Measurements from ENCODE around the gene HLA-DMB. TPM values are rescaled to one million over a fixed set of nuclear protein-coding genes. Genes with fewer than 3 reads are reported as not detected.
"Not testable (repeated sequence)": the region's sequence is repeated elsewhere in the genome, so short reads cannot be mapped to it uniquely, and the experiment has no call there.

Gene HLA-DMB
- total and polyA plus RNA-seq, 2 donors, result 8.9 to 16.4 TPM

DNA sequence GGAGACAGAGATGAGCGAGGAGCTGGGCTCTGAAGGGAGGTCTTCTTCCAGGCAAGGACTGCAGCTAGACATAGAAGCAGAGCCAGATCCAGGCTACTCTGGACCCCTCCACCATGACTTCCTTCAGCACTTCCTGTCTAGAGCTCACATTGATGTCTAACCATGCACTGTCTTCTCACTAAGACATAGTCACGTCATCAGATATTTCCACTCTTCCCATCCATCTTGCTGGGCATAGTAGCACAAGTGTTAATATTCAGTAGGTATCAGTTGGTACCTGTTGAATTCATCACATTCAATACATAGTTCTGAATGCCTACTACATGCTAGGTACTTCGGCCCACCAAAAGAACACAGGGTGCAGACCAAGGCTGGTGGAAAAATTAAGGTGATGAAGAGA is 9.2 kb upstream of the HLA-DMB start:
- H3K4me1 ChIP-seq (ENCODE audit: insufficient read depth), result peaks cover 3% of the 10 kb centered on the region
- no peak for DNase-seq (ENCODE audit: extremely low spot score)

DNA sequence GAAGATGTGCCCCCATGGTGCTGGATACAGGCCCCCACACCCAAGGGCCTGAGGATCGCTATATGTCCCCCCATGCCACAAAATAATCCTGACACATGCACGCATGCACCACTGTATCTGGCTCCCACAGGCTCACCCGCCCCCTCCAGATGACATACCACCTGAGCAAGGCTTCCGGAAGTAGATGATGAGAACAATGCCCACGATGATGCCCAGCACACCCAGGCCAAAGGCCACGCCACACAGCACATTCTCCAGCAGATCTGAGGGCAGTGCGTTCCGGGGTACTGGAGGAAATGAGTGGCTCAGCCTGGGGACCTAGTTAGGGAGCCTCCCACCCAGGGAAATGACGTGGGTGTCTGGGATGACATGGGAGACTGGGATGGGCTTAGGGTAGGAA is 8.3 kb upstream of the HLA-DMB start:
- 85% methylated on average over 9 of the region's 9 CpGs for WGBS

More for the DNA sequence above, 9.2 kb upstream of the HLA-DMB start:
- H3K36me3 ChIP-seq (ENCODE audit: insufficient read depth), result no peaks in the 10 kb centered on the region
- H3K27ac ChIP-seq (ENCODE audit: low read depth), result no peak overlapping the region
- no peak overlapping the region for H3K4me3 ChIP-seq (ENCODE audit: low read depth, low read length)
- WGBS, result 95% methylated on average over 3 of the region's 3 CpGs

DNA sequence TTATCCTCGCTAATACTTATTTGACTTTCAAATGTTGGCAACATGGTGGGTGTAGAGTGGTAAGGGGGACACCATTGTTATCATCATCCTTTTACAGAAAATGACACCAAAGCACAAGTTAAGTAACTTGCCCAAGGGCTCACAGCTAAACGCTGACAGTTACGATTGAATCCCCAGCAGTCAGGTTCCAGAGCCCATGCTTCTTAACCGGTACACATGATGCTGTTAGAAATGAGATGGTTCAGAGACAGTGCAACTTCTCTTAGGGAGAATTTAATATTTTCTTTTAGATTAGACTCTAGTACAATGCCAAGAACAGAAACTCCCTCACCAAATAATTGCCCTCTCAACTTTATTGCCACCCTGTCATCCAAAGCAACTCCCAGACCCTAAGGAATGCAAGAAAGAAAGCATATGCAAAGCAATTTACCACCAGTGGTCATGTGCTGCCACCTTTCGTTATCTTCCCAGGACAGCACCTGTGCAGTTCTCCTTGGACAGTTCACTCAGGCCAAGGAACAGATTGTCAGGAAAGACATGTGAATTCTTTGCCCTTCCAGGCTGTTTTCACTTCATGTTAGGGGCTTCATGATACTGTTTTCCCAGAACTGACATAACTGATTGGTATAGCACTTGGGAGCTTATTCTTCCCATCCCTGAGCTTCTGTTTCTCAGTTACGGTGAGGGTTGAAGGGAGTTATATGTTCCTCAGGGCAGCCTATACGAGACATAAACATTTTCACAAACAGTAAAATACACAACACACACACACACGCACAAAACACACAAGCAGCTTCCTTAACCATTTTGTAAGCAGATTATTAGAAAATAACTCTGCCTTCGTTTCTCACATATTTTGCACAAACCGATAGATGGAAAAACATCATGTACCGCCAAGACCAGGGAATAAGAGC is 7.0 kb upstream of the HLA-DMB start:
- Histone ChIP-seq H3K36me3 (ENCODE audit: insufficient read depth) (no peaks in the 10 kb centered on the region), H3K4me3 (ENCODE audit: low read depth, low read length) (no peak overlapping the region), H3K27ac (ENCODE audit: low read depth) (no peak overlapping the region), H3K4me1 (ENCODE audit: insufficient read depth) (peaks cover 2% of the 10 kb centered on the region)
- no peak for DNase-seq (ENCODE audit: extremely low spot score)
- WGBS, result 62% methylated on average over 11 of the region's 11 CpGs

More for the DNA sequence above, 8.3 kb upstream of the HLA-DMB start:
- Histone ChIP-seq H3K4me3 (ENCODE audit: low read depth, low read length) (no peak overlapping the region), H3K27ac (ENCODE audit: low read depth) (no peak overlapping the region), H3K36me3 (ENCODE audit: insufficient read depth) (no peaks in the 10 kb centered on the region), H3K4me1 (ENCODE audit: insufficient read depth) (peaks cover 3% of the 10 kb centered on the region)
- no peak for DNase-seq (ENCODE audit: extremely low spot score)

DNA sequence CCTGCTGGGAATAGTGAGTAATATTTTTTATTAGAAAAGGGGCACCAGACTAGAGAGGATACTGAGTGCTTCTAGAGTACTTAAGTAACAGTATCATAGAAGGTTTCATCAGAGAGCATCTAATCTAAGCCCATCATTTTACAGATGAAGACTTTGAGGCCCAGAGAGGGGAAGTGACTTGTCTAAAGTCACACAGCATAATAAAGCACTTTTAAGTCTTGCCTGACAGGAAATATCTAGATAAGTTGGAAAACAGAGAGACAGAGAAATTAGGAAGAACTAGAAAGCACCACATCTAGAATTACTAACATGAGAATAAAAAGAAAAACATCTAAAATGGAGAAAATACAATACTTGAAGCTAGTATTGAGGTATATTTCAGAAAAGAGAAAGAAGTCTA is 6.1 kb upstream of the HLA-DMB start:
- Histone ChIP-seq H3K4me1 (ENCODE audit: insufficient read depth) (peaks cover 1% of the 10 kb centered on the region), H3K36me3 (ENCODE audit: insufficient read depth) (no peaks in the 10 kb centered on the region), H3K27ac (ENCODE audit: low read depth) (no peak overlapping the region), H3K4me3 (ENCODE audit: low read depth, low read length) (no peak overlapping the region)
- no peak for DNase-seq (ENCODE audit: extremely low spot score)

DNA sequence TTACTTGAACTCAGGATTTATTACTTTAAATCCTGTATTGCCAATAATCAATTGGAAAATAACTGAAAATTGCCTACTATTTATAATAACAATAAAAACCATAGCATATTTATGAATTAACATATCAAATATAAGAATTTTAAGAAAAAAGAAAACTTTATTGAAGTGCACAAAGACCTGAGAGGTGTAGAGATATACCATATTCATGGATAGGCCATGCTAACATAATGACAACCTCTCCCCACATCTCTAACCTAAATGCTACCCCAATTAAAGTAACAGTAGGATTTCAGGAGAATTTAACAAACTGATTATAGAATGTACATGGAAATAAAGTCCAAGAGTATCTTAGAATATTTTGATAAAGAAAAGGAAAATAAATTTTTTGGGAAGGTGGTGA is 5.1 kb upstream of the HLA-DMB start:
- Histone ChIP-seq H3K36me3 (ENCODE audit: insufficient read depth) (no peaks in the 10 kb centered on the region), H3K27ac (ENCODE audit: low read depth) (no peak overlapping the region), H3K4me1 (ENCODE audit: insufficient read depth) (peaks cover 1% of the 10 kb centered on the region), H3K4me3 (ENCODE audit: low read depth, low read length) (no peak overlapping the region)
- DNase-seq (ENCODE audit: extremely low spot score), result no peak

DNA sequence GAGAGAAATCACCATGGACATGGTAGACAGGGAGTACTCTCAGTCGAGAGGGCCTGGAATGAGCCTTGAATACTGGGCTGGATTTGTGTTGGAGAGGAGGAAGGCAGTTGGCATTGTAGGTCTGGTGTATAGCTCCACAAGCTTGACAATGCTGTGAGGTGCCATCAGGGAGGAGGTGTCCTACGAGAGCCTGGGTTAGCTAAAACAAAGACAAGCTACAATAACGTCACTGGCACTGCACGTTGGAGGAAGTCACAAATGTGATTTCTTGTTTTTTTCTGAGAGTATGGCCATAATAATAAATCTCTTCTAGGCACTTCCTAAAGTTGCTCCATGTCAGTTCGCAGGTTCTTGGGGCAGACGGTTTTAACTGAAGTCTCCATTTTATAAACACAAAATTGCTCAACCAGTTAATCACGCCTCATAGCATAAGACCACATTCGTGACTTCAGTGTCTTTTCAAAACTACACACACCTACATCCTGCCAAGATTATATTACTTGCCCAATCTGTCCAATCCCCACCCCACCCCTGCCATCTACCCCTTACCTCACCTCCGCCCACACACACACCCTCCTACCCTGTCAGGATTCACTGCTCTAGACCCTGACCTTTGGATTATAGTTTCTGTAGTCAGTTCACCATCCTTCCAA is 4.4 kb upstream of the HLA-DMB start:
- H3K27ac ChIP-seq (ENCODE audit: low read depth), result no peak overlapping the region
- H3K4me1 ChIP-seq (ENCODE audit: insufficient read depth), result peaks cover 1% of the 10 kb centered on the region
- H3K4me3 ChIP-seq (ENCODE audit: low read depth, low read length), result no peak overlapping the region
- H3K36me3 ChIP-seq (ENCODE audit: insufficient read depth), result no peaks in the 10 kb centered on the region
- DNase-seq (ENCODE audit: extremely low spot score), result no peak
- 71% methylated on average over 9 of the region's 9 CpGs for WGBS

DNA sequence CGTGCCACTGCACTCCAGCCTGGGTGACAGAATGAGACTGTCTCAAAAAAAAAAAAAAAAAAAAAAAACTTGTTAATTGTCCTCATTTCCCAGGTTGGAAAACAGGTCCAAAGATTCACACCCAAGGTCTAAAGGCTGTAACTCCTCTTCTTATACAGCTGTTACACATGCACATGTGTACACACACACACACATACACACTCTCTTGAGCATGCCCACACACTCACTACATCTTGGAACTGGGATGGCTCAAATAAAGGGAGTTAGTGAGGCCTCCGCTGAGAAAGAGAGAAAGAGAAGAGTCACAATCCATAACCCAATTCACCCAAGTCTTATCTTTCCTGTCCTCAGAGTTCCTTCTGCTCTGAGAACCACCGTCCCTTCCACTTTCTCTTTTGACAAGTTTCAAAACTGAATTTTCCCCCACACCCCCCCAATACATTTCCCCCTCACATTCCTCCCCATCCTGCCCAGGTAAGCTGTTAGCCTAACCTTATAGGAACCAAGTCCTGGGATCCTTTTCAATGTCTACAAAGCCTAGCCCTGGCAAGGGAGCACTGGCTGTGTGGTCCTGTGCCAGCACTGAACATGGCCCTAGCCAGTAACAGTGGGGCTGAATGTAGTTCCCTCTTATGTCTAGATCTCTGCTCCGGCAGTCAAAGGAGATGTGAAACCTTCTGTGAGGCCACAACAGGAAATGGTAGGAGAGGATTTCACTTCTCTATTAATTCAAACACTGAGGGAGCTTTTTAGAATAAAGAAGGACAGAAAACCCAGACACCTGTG is 3.2 kb upstream of the HLA-DMB start:
- WGBS, result 69% methylated on average over 4 of the region's 4 CpGs
- Histone ChIP-seq H3K36me3 (ENCODE audit: insufficient read depth) (no peaks in the 10 kb centered on the region), H3K4me3 (ENCODE audit: low read depth, low read length) (no peak overlapping the region), H3K4me1 (ENCODE audit: insufficient read depth) (peaks cover 1% of the 10 kb centered on the region), H3K27ac (ENCODE audit: low read depth) (no peak overlapping the region)
- DNase-seq (ENCODE audit: extremely low spot score), result no peak

DNA sequence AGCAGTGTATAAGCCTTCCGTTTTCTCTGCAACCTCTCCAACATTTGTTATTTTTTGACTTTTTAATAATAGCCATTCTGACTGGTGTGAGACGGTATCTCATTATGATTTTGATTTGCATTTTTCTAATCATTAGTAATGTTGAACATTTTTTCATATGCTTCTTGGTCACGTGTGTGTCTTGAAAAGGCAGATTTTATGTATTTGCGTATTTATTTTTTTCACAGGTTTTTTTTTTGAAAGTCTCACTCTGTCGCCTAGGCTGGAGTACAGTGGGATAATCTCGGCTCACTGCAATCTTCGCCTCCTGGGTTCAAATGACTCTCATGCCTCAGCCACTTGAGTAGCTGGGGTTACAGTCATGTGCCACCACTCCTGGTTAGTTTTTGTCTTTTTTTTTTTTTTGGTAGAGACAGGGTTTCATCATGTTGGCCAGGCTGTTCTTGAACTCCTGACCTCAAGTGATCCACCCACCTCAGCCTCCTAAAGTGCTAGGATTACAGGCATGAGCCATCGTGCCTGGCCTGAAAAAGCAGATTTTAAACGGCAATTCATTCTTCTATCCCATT is 1.8 kb upstream of the HLA-DMB start:
- not testable (repeated sequence) for H3K4me3 ChIP-seq (ENCODE audit: low read depth, low read length); H3K4me1 ChIP-seq (ENCODE audit: insufficient read depth); DNase-seq (ENCODE audit: extremely low spot score); H3K36me3 ChIP-seq (ENCODE audit: insufficient read depth); H3K27ac ChIP-seq (ENCODE audit: low read depth)
- 77% methylated on average over 9 of the region's 9 CpGs for WGBS

DNA sequence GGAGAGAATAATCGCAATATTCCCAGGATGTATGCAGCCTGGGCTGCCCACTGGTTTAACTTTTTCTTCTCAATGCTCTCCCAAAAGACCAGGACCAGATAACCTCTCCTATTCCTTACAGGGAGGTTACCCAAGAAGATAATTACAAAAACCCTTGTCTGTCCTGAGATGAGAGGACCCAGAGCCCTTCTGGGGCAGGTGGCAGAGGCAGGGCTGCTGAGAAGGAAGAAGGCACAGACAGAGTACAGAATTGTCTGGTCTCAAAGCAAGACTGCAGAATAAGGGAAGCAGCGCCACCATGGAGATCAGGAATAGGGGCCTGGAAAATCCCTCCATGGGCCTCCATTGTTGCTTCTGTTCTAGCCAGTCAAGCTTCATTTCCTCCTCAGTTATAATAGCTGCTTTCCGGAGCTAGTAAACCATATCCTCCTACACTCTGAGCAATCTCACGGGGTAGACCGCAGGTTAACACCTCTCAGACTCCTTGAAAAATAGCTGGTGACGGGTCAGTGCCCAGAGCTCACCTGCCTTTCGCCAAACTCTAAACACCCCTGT is 463 bp upstream of the HLA-DMB start:
- Histone ChIP-seq H3K27ac (ENCODE audit: low read depth) (no peak overlapping the region), H3K4me1 (ENCODE audit: insufficient read depth) (peaks cover 1% of the 10 kb centered on the region), H3K4me3 (ENCODE audit: low read depth, low read length) (no peak overlapping the region), H3K36me3 (ENCODE audit: insufficient read depth) (no peaks in the 10 kb centered on the region)
- WGBS, result 71% methylated on average over 7 of the region's 7 CpGs
- DNase-seq (ENCODE audit: extremely low spot score), result no peak

DNA sequence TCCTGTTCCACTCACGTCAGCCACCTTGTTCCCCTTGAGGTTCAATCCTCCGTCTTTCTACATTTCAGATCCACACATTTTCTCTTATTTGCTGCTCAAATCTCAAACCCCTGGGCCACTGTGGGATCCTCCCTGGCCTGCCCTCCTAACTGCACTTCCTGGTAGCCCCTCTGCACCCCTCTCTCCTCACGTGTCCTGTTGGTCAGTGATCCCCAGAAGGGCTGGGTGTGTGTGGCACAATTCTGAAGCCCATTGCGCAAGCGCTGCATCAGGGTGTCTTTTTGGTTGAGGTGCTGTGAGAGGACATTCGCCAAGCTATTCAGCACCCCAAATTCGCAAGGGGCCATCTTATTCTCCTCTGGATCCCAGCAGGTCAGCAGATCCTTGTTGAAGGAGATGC is 2.3 kb downstream of the HLA-DMB start:
- 85% methylated on average over 7 of the region's 7 CpGs for WGBS
- Histone ChIP-seq H3K36me3 (ENCODE audit: insufficient read depth) (no peaks in the 10 kb centered on the region), H3K27ac (ENCODE audit: low read depth) (no peak overlapping the region), H3K4me3 (ENCODE audit: low read depth, low read length) (no peak overlapping the region), H3K4me1 (ENCODE audit: insufficient read depth) (no peaks in the 10 kb centered on the region)
- no peak for DNase-seq (ENCODE audit: extremely low spot score)

DNA sequence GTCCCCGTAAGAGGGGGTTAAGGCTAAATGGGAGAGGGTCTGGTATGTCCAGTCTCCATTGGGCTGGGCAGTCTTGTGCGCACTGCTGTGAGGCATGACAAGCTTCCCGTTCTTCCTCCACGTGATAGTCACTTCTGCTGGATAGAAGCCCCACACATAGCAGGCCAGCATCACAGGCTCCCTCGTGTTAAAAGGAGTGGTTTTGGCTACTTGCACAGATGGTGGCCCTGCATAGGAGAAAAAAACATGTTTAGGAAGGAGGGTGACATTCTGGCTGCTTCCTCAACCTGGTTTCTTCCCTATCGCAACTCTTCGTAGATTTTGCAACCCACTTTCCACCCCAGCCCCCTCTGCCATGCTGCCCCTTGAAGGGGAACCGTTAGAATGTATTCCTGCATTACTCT is 3.6 kb downstream of the HLA-DMB start:
- H3K4me1 ChIP-seq (ENCODE audit: insufficient read depth), result no peaks in the 10 kb centered on the region
- 74% methylated on average over 8 of the region's 8 CpGs for WGBS
- H3K27ac ChIP-seq (ENCODE audit: low read depth), result no peak overlapping the region
- no peaks in the 10 kb centered on the region for H3K36me3 ChIP-seq (ENCODE audit: insufficient read depth)
- no peak overlapping the region for H3K4me3 ChIP-seq (ENCODE audit: low read depth, low read length)
- no peak for DNase-seq (ENCODE audit: extremely low spot score)

DNA sequence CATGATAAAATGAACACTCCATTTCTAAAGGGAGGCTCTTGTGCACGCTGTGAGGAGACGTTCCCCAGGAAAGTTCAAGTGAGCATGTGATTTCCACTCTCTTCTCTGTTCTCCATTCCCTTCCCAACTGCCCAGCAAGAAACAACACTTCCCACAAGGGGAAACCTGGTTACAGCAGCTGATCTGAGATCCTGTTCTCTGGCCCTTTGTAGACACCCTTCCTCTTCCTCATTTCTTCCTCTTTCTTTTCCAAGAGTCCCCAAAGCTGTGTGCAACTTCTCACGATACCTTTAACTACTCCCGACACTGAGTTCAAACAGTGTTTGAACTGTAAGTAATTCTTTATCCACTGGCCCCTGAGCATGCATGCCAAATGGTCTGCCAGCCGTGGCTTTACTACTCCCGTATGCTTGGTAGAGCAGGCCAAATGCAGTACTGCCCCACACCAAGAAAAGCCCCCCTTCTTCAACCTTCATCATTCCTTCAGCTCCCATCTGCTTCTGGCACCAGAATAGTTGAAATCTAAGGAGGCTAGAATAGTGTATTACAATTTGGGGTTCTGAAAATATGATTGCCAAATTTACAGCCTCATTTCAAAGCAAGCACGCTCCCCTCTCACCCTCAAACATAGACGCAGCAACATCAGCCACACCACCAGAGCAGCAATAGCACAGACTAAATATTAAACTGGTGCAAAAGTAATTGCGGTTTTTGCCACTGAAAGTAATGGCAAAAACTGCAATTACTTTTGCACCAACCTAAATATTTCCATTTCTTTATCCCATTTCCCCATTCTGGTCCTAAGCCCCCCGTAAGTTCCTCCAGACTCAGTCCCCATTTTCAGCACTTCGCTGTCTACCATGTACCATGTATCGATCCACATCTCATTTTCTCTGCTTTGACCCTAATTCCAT is 4.3 kb downstream of the HLA-DMB start:
- H3K4me3 ChIP-seq (ENCODE audit: low read depth, low read length), result no peak overlapping the region
- no peak overlapping the region for H3K27ac ChIP-seq (ENCODE audit: low read depth)
- no peak for DNase-seq (ENCODE audit: extremely low spot score)
- H3K36me3 ChIP-seq (ENCODE audit: insufficient read depth), result no peaks in the 10 kb centered on the region
- no peaks in the 10 kb centered on the region for H3K4me1 ChIP-seq (ENCODE audit: insufficient read depth)
- WGBS, result 65% methylated on average over 12 of the region's 12 CpGs

Data from urinary bladder (tissue), 4 donors.